MM.1S (cell line): ENCODE measurements around the gene TMEM147.

Source experiments
- EZH2 ChIP-seq: fragments of 300-600 bp; sonication (generic); optimal IDR thresholded peaks from 2 replicates; pipeline ENCODE3; 2017; ENCODE audit warnings: low read depth, mild to moderate bottlenecking, antibody characterized with exemption, low read length, mixed read lengths
- EZH2phosphoT487 ChIP-seq: fragments of 300-600 bp; sonication (generic); IDR thresholded peaks from 2 replicates; pipeline ENCODE4 v1.6.1; 2018; ENCODE audit warnings: antibody characterized with exemption, low read length
- TF ChIP-seq, protein P1 (sequence below): fragments of 300-600 bp; sonication (generic); IDR thresholded peaks from 2 replicates; pipeline ENCODE4 v1.5.1; 2016; ENCODE audit warnings: antibody characterized with exemption, low read length, mixed read lengths

DNA sequence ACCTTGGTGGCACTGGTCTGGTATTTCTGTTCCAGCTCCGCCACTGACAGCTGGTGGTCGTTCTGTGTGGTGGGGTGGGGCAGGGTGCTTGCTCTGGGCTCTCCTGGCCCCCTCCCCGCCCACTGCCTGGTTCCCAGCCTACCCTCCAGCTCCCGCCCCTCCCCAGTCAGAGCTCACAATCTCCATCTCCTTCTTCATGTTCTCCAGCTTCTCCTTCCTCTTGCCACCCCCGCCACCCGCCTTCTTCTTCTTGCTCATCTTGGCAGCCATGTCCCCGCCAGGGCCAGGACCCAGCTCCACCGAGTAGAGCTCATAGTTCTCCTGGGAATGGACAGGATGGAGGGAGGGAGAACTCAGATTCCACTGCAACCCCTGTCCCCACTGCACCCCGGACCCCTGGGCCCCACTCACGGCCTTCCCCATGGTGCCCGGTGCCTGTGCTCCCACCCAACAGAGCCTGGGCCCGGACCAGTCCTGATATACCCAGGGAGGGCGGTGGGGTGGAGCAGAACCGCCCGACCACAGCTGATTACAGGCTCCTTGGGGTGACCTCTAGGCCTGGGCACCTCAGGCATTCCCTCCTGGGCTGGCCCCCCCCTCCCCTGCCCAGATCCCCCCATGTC, 17.9 kb downstream of the TMEM147 start, which contains the start of gene ATP4A:
- TF ChIP-seq, protein P1, sequence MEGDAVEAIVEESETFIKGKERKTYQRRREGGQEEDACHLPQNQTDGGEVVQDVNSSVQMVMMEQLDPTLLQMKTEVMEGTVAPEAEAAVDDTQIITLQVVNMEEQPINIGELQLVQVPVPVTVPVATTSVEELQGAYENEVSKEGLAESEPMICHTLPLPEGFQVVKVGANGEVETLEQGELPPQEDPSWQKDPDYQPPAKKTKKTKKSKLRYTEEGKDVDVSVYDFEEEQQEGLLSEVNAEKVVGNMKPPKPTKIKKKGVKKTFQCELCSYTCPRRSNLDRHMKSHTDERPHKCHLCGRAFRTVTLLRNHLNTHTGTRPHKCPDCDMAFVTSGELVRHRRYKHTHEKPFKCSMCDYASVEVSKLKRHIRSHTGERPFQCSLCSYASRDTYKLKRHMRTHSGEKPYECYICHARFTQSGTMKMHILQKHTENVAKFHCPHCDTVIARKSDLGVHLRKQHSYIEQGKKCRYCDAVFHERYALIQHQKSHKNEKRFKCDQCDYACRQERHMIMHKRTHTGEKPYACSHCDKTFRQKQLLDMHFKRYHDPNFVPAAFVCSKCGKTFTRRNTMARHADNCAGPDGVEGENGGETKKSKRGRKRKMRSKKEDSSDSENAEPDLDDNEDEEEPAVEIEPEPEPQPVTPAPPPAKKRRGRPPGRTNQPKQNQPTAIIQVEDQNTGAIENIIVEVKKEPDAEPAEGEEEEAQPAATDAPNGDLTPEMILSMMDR = no peak
- no peak for TF ChIP-seq EZH2
- TF ChIP-seq EZH2phosphoT487 = no peak
